ENCODE data around the gene ANKRD66. TPM values are rescaled to one million over a fixed set of nuclear protein-coding genes. Genes with fewer than 3 reads are reported as not detected.

ANKRD66 gene
- total RNA-seq, 1 experiment from 2014 or later: not detected

- H3K27ac ChIP-seq (ENCODE audit: insufficient read length, low read depth, low read length): no peak overlapping the region
- H3K4me2 ChIP-seq (ENCODE audit: insufficient read depth, insufficient read length, low read length): no peak overlapping the region
- H2BK15ac ChIP-seq (ENCODE audit: low read depth, low read length): no peak overlapping the region
- no peak overlapping the region for H3K56ac ChIP-seq (ENCODE audit: insufficient read length, low read depth, low read length)
- no peaks in the 10 kb centered on the region for H3K79me2 ChIP-seq (ENCODE audit: insufficient read depth, low read length)
- no peak overlapping the region for H2AFZ ChIP-seq (ENCODE audit: low read length)
- no peak overlapping the region for H3K14ac ChIP-seq (ENCODE audit: insufficient read depth, low read length)
- H4K5ac ChIP-seq (ENCODE audit: insufficient read length, low read depth, low read length): no peak overlapping the region
- H3K4me1 ChIP-seq (ENCODE audit: insufficient read depth, low read length): no peaks in the 10 kb centered on the region
- TF ChIP-seq CTCF (conservative IDR thresholded peaks at IDR 0.05): no peak
- H2BK5ac ChIP-seq (ENCODE audit: insufficient read length, low read length): no peak overlapping the region
- H2BK12ac ChIP-seq (ENCODE audit: insufficient read length, low read depth, low read length): no peak overlapping the region
- DNase-seq: no peak
- no peak overlapping the region for H3K4me3 Mint-ChIP-seq
- no peaks in the 10 kb centered on the region; the same call in 1 of the 2 replicates for H3K27me3 Mint-ChIP-seq (ENCODE audit: low read depth)
- H3T11ph ChIP-seq (ENCODE audit: low read length): no peak overlapping the region
- no peak overlapping the region for H3K27ac Mint-ChIP-seq
- H3K23ac ChIP-seq (ENCODE audit: insufficient read length, low read depth, low read length): no peak overlapping the region
- H2BK120ac ChIP-seq (ENCODE audit: low read depth, low read length, poor library complexity, severe bottlenecking): no peak overlapping the region
- H3K18ac ChIP-seq (ENCODE audit: insufficient read length, low read depth, low read length): no peak overlapping the region
- no peaks in the 10 kb centered on the region for H3K4me1 Mint-ChIP-seq
- H3K79me1 ChIP-seq (ENCODE audit: insufficient read depth, low read depth, low read length, poor library complexity, severe bottlenecking): no peaks in the 10 kb centered on the region
- H4K20me1 ChIP-seq (ENCODE audit: control insufficient read depth, insufficient read depth, insufficient read length): no peaks in the 10 kb centered on the region
- H3K27me3 ChIP-seq (ENCODE audit: insufficient read depth, low read length): no peaks in the 10 kb centered on the region
- no CpG with 5 or more reads among the region's 1 CpG for WGBS (ENCODE audit: extremely low coverage, insufficient read length, low lambda C conversion rate)
- no peak overlapping the region for H3K9ac ChIP-seq (ENCODE audit: extremely low read depth, insufficient read length, low read length)
- no peak overlapping the region for H2AK5ac ChIP-seq (ENCODE audit: insufficient read length, low read length)
- H3K23me2 ChIP-seq (ENCODE audit: insufficient read length, low read depth, low read length, poor library complexity, severe bottlenecking): no peaks in the 10 kb centered on the region
- H4K8ac ChIP-seq (replicated peaks; ENCODE audit: insufficient read length, low read depth, low read length): no peak overlapping the region
- H3K9me3 ChIP-seq (ENCODE audit: control insufficient read depth, low read depth, low read length): no peaks in the 10 kb centered on the region
- H3K9me3 Mint-ChIP-seq: no peaks in the 10 kb centered on the region
- H4K91ac ChIP-seq (ENCODE audit: insufficient read length, low read depth, low read length): no peak overlapping the region
- H3K36me3 Mint-ChIP-seq (ENCODE audit: insufficient read depth in 1 of 3, low read depth in 3 of 3): no peaks in the 10 kb centered on the region
- no peak overlapping the region for H2BK20ac ChIP-seq (ENCODE audit: low read depth, low read length, poor library complexity, severe bottlenecking)
- no peak overlapping the region for H3K4ac ChIP-seq (ENCODE audit: low read depth, low read length)
These were observed 46.8 kb upstream of the ANKRD66 start for GRCh38 chr6:46699970-46700369.
